ENCODE data around the gene ANKMY1.

DNA sequence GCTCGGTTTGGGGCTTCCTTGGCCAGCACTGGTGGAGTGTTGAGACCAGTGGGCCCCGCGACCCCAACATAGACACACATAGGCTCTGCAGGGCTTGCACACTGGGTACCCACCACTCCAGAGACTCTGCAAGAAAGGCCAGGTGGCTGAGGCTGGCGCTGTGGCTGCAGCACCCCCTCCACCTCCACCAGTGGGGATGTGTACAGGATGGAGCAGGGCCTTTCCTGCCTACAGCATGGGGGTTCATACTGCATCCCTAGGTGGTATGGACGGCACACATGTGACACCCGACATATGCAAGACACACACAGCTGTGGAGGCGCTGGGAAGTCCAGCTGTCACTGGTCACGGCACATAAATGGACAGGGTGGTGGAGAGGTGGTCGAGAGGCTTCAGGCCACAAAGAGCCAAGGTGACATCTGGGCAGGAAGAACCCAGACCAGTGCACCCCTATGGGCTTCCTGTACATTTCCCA is 11.8 kb upstream of the ANKMY1 start:
- no peak for TF ChIP-seq POLR2A (IDR thresholded peaks at IDR 0.05)
- TF ChIP-seq, protein P1, sequence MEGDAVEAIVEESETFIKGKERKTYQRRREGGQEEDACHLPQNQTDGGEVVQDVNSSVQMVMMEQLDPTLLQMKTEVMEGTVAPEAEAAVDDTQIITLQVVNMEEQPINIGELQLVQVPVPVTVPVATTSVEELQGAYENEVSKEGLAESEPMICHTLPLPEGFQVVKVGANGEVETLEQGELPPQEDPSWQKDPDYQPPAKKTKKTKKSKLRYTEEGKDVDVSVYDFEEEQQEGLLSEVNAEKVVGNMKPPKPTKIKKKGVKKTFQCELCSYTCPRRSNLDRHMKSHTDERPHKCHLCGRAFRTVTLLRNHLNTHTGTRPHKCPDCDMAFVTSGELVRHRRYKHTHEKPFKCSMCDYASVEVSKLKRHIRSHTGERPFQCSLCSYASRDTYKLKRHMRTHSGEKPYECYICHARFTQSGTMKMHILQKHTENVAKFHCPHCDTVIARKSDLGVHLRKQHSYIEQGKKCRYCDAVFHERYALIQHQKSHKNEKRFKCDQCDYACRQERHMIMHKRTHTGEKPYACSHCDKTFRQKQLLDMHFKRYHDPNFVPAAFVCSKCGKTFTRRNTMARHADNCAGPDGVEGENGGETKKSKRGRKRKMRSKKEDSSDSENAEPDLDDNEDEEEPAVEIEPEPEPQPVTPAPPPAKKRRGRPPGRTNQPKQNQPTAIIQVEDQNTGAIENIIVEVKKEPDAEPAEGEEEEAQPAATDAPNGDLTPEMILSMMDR (IDR thresholded peaks at IDR 0.05) = no peak

Data from testis (tissue), 2 donors.